ENCODE data around the gene LIPE. TPM values are rescaled to one million over a fixed set of nuclear protein-coding genes. Genes with fewer than 3 reads are reported as not detected.

Gene LIPE, protein sequence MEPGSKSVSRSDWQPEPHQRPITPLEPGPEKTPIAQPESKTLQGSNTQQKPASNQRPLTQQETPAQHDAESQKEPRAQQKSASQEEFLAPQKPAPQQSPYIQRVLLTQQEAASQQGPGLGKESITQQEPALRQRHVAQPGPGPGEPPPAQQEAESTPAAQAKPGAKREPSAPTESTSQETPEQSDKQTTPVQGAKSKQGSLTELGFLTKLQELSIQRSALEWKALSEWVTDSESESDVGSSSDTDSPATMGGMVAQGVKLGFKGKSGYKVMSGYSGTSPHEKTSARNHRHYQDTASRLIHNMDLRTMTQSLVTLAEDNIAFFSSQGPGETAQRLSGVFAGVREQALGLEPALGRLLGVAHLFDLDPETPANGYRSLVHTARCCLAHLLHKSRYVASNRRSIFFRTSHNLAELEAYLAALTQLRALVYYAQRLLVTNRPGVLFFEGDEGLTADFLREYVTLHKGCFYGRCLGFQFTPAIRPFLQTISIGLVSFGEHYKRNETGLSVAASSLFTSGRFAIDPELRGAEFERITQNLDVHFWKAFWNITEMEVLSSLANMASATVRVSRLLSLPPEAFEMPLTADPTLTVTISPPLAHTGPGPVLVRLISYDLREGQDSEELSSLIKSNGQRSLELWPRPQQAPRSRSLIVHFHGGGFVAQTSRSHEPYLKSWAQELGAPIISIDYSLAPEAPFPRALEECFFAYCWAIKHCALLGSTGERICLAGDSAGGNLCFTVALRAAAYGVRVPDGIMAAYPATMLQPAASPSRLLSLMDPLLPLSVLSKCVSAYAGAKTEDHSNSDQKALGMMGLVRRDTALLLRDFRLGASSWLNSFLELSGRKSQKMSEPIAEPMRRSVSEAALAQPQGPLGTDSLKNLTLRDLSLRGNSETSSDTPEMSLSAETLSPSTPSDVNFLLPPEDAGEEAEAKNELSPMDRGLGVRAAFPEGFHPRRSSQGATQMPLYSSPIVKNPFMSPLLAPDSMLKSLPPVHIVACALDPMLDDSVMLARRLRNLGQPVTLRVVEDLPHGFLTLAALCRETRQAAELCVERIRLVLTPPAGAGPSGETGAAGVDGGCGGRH
- total RNA-seq (2014; rRNA removed; shearing (Covaris generic)) (0.22 and 0.51 TPM in 2 replicates), polyA plus RNA-seq (2016; fragmentation: Nextera tagmentation; extraction: Ambion mirVana) (0.61 and 1.1 TPM in 2 replicates)

- no peak within 1 kb of the TSS for H3K4me2 ChIP-seq (ENCODE audit: unreplicated experiment)
- no peaks in the 10 kb centered on the region for H3K9me3 ChIP-seq (ENCODE audit: low read depth)
- H3K27me3 ChIP-seq (replicated peaks; ENCODE audit: insufficient read depth) = no peaks in the 10 kb centered on the region
- no peaks in the 10 kb centered on the region for H3K79me2 ChIP-seq (ENCODE audit: insufficient read depth)
- no peaks in the 10 kb centered on the region for H3F3A ChIP-seq (ENCODE audit: insufficient read depth)
- no peak within 1 kb of the TSS for H3K4me3 ChIP-seq
- H3K9me2 ChIP-seq (ENCODE audit: insufficient read depth) = no peaks in the 10 kb centered on the region
- no peak within 1 kb of the TSS for H3K27ac ChIP-seq
- no peak within 1 kb of the TSS for H3K9ac ChIP-seq
- TF ChIP-seq EZH2phosphoT487 (IDR thresholded peaks at IDR 0.05; ENCODE audit: insufficient read depth, low read depth) = no peak
- TF ChIP-seq EZH2 (IDR thresholded peaks at IDR 0.05; ENCODE audit: insufficient read depth, poor library complexity, severe bottlenecking) = no peak
- in situ Hi-C loops (cut with MboI) = no loop called here
- no peak within 1 kb of the TSS for H2AFZ ChIP-seq
- no peaks in the 10 kb centered on the region for H4K20me1 ChIP-seq (ENCODE audit: insufficient read depth)
- no peaks in the 10 kb centered on the region for H3K36me3 ChIP-seq (ENCODE audit: low read depth)
- H3K4me1 ChIP-seq (ENCODE audit: insufficient read depth) = no peaks in the 10 kb centered on the region
- no peak for DNase-seq
- WGBS, 2 experiments (ENCODE audit: low coverage in 1 of 2, low lambda C conversion rate in 2 of 2, missing lambda C conversion rate in 2 of 2) = 33 to 38% methylated on average over 4 of the region's 4 CpGs
Measured at GRCh38 chr19:42427313-42427712, at the start of gene LIPE. Gene LIPE (minus strand): TSS chr19:42427388. CDS start chr19:42427149, 239 bp downstream.

GRCh38 chr19:42475366-42475765 lies 48.2 kb upstream of the LIPE start:
- 49 to 60% methylated on average over 4 of the region's 4 CpGs for WGBS, 2 experiments (ENCODE audit: low coverage in 1 of 2, low lambda C conversion rate in 2 of 2, missing lambda C conversion rate in 2 of 2)
- no peak overlapping the region for H3K4me3 ChIP-seq
- H3F3A ChIP-seq (ENCODE audit: insufficient read depth) = no peaks in the 10 kb centered on the region

GRCh38 chr19:42474743-42475142 lies 47.6 kb upstream of the LIPE start:
- no peak overlapping the region for H3K27ac ChIP-seq
- TF ChIP-seq EZH2 (IDR thresholded peaks at IDR 0.05; ENCODE audit: insufficient read depth, poor library complexity, severe bottlenecking) = no peak
- no peak for TF ChIP-seq EZH2phosphoT487 (IDR thresholded peaks at IDR 0.05; ENCODE audit: insufficient read depth, low read depth)
- H3K9me3 ChIP-seq (ENCODE audit: low read depth) = no peaks in the 10 kb centered on the region
- H3K27me3 ChIP-seq (replicated peaks; ENCODE audit: insufficient read depth) = peaks cover 55% of the 10 kb centered on the region
- no peaks in the 10 kb centered on the region for H3K79me2 ChIP-seq (ENCODE audit: insufficient read depth)
- in situ Hi-C loops (cut with MboI) = no loop called here
- H3K9me2 ChIP-seq (ENCODE audit: insufficient read depth) = no peaks in the 10 kb centered on the region
- H3K4me1 ChIP-seq (ENCODE audit: insufficient read depth) = peaks cover under 1% of the 10 kb centered on the region; the same call in 1 of the 2 replicates
- no peak overlapping the region for H2AFZ ChIP-seq
- H3K4me2 ChIP-seq (ENCODE audit: unreplicated experiment) = no peak overlapping the region
- no peaks in the 10 kb centered on the region for H4K20me1 ChIP-seq (ENCODE audit: insufficient read depth)
- 63 to 65% methylated on average over 4 of the region's 4 CpGs for WGBS, 2 experiments (ENCODE audit: low coverage in 1 of 2, low lambda C conversion rate in 2 of 2, missing lambda C conversion rate in 2 of 2)
- DNase-seq = no peak
- no peaks in the 10 kb centered on the region for H3K36me3 ChIP-seq (ENCODE audit: low read depth)
- no peaks in the 10 kb centered on the region for H3F3A ChIP-seq (ENCODE audit: insufficient read depth)
- H3K9ac ChIP-seq = no peak overlapping the region
- no peak overlapping the region for H3K4me3 ChIP-seq

More at GRCh38 chr19:42475366-42475765, 48.2 kb upstream of the LIPE start:
- H3K4me2 ChIP-seq (ENCODE audit: unreplicated experiment) = no peak overlapping the region
- H3K9me2 ChIP-seq (ENCODE audit: insufficient read depth) = no peaks in the 10 kb centered on the region
- no peaks in the 10 kb centered on the region for H3K4me1 ChIP-seq (ENCODE audit: insufficient read depth)
- no peak for DNase-seq
- TF ChIP-seq EZH2phosphoT487 (IDR thresholded peaks at IDR 0.05; ENCODE audit: insufficient read depth, low read depth) (no peak), EZH2 (IDR thresholded peaks at IDR 0.05; ENCODE audit: insufficient read depth, poor library complexity, severe bottlenecking) (no peak)
- H3K79me2 ChIP-seq (ENCODE audit: insufficient read depth) = no peaks in the 10 kb centered on the region
- H3K27ac ChIP-seq = no peak overlapping the region
- H4K20me1 ChIP-seq (ENCODE audit: insufficient read depth) = no peaks in the 10 kb centered on the region
- no peak overlapping the region for H2AFZ ChIP-seq
- peaks cover 55% of the 10 kb centered on the region for H3K27me3 ChIP-seq (replicated peaks; ENCODE audit: insufficient read depth)
- H3K9ac ChIP-seq = no peak overlapping the region
- H3K36me3 ChIP-seq (ENCODE audit: low read depth) = no peaks in the 10 kb centered on the region
- in situ Hi-C loops (cut with MboI) = no loop called here
- no peaks in the 10 kb centered on the region for H3K9me3 ChIP-seq (ENCODE audit: low read depth)

- peaks cover 55% of the 10 kb centered on the region for H3K27me3 ChIP-seq (replicated peaks; ENCODE audit: insufficient read depth)
- in situ Hi-C loops (cut with MboI) = no loop called here
- DNase-seq = no peak
Measured at GRCh38 chr19:42473686-42474085, 46.5 kb upstream of the LIPE start.

More at GRCh38 chr19:42473686-42474085, 46.5 kb upstream of the LIPE start:
- Histone ChIP-seq H4K20me1 (ENCODE audit: insufficient read depth) (no peaks in the 10 kb centered on the region), H3K9me2 (ENCODE audit: insufficient read depth) (no peaks in the 10 kb centered on the region), H3K79me2 (ENCODE audit: insufficient read depth) (no peaks in the 10 kb centered on the region), H3K27ac (no peak overlapping the region), H3K4me3 (no peak overlapping the region), H3K4me1 (ENCODE audit: insufficient read depth) (peaks cover 2% of the 10 kb centered on the region; the same call in 1 of the 2 replicates), H3K9ac (no peak overlapping the region), H3K9me3 (ENCODE audit: low read depth) (no peaks in the 10 kb centered on the region), H3K4me2 (ENCODE audit: unreplicated experiment) (no peak overlapping the region), H2AFZ (no peak overlapping the region), H3K36me3 (ENCODE audit: low read depth) (no peaks in the 10 kb centered on the region), H3F3A (ENCODE audit: insufficient read depth) (no peaks in the 10 kb centered on the region)
- no peak for TF ChIP-seq EZH2phosphoT487 (IDR thresholded peaks at IDR 0.05; ENCODE audit: insufficient read depth, low read depth)
- TF ChIP-seq EZH2 (IDR thresholded peaks at IDR 0.05; ENCODE audit: insufficient read depth, poor library complexity, severe bottlenecking) = no peak
- 9 to 12% methylated on average over 6 of the region's 6 CpGs for WGBS, 2 experiments (ENCODE audit: low coverage in 1 of 2, low lambda C conversion rate in 2 of 2, missing lambda C conversion rate in 2 of 2)
